Measurements from ENCODE around the gene EPHB4. TPM values are rescaled to one million over a fixed set of nuclear protein-coding genes. Genes with fewer than 3 reads are reported as not detected.

Gene EPHB4
- total and polyA plus RNA-seq, 2 experiments from 2014 or later: 23.3 to 164 TPM

DNA sequence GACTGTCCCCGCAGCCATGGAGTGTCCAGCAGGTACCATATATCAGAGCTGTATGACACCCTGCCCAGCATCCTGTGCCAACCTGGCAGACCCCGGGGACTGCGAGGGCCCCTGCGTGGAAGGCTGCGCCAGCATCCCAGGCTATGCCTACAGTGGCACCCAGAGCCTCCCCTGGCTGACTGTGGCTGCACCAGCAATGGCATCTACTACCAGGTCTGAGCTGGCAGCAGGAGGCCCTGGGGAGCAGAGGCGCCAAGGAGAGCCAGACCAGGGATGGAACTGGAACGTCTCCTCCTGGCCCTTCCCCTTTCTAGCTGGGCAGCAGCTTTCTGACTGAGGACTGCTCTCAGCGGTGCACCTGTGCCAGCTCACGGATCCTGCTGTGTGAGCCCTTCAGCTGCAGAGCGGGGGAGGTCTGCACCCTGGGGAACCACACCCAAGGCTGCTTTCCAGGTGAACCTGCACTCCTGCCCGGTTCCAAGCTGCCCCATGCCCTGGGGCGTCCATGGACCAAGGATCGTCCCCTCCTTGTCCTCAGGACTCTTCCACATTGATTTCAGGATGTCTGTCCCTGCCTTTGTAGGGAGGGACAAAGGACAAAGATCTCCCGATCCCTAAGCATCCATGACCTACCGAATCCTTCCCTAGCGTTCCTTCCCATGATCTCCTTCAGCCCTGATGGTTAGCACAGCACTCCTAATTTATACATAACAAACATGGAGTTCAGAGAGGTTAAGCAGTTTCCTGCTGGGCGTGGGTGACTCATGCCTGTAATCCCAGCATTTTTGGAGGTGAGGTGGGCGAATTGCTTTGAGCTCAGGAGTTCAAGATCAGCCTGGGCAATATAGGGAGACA is 33.3 kb downstream of the EPHB4 start:
- Histone ChIP-seq H3K36me3 (ENCODE audit: insufficient read depth) (no peaks in the 10 kb centered on the region), H4K20me1 (replicated peaks; ENCODE audit: insufficient read depth) (no peaks in the 10 kb centered on the region), H3K4me1 (ENCODE audit: insufficient read depth) (peaks cover 13% of the 10 kb centered on the region), H2AFZ (no peak overlapping the region), H3K4me3 (no peak overlapping the region), H3K9me2 (ENCODE audit: insufficient read depth) (no peaks in the 10 kb centered on the region), H3K27ac (ENCODE audit: low read depth) (no peak overlapping the region), H3F3A (replicated peaks; ENCODE audit: low read depth) (no peaks in the 10 kb centered on the region), H3K79me2 (replicated peaks; ENCODE audit: insufficient read depth) (no peaks in the 10 kb centered on the region), H3K27me3 (ENCODE audit: insufficient read depth) (no peaks in the 10 kb centered on the region), H3K4me2 (peak overlapping the region; percentile 27; the same call in 1 of the 2 replicates)
- peaks cover 10% of the 10 kb centered on the region for H3K4me1 Mint-ChIP-seq
- H3K36me3 Mint-ChIP-seq (ENCODE audit: low read depth): peaks cover 3% of the 10 kb centered on the region; the same call in 1 of the 3 replicates
- TF ChIP-seq, protein P1, sequence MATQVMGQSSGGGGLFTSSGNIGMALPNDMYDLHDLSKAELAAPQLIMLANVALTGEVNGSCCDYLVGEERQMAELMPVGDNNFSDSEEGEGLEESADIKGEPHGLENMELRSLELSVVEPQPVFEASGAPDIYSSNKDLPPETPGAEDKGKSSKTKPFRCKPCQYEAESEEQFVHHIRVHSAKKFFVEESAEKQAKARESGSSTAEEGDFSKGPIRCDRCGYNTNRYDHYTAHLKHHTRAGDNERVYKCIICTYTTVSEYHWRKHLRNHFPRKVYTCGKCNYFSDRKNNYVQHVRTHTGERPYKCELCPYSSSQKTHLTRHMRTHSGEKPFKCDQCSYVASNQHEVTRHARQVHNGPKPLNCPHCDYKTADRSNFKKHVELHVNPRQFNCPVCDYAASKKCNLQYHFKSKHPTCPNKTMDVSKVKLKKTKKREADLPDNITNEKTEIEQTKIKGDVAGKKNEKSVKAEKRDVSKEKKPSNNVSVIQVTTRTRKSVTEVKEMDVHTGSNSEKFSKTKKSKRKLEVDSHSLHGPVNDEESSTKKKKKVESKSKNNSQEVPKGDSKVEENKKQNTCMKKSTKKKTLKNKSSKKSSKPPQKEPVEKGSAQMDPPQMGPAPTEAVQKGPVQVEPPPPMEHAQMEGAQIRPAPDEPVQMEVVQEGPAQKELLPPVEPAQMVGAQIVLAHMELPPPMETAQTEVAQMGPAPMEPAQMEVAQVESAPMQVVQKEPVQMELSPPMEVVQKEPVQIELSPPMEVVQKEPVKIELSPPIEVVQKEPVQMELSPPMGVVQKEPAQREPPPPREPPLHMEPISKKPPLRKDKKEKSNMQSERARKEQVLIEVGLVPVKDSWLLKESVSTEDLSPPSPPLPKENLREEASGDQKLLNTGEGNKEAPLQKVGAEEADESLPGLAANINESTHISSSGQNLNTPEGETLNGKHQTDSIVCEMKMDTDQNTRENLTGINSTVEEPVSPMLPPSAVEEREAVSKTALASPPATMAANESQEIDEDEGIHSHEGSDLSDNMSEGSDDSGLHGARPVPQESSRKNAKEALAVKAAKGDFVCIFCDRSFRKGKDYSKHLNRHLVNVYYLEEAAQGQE (IDR thresholded peaks at IDR 0.05; ENCODE audit: unreplicated experiment): no peak
- TF ChIP-seq, protein P2, sequence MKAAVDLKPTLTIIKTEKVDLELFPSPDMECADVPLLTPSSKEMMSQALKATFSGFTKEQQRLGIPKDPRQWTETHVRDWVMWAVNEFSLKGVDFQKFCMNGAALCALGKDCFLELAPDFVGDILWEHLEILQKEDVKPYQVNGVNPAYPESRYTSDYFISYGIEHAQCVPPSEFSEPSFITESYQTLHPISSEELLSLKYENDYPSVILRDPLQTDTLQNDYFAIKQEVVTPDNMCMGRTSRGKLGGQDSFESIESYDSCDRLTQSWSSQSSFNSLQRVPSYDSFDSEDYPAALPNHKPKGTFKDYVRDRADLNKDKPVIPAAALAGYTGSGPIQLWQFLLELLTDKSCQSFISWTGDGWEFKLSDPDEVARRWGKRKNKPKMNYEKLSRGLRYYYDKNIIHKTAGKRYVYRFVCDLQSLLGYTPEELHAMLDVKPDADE (IDR thresholded peaks at IDR 0.05): no peak
- TF ChIP-seq, protein P3, sequence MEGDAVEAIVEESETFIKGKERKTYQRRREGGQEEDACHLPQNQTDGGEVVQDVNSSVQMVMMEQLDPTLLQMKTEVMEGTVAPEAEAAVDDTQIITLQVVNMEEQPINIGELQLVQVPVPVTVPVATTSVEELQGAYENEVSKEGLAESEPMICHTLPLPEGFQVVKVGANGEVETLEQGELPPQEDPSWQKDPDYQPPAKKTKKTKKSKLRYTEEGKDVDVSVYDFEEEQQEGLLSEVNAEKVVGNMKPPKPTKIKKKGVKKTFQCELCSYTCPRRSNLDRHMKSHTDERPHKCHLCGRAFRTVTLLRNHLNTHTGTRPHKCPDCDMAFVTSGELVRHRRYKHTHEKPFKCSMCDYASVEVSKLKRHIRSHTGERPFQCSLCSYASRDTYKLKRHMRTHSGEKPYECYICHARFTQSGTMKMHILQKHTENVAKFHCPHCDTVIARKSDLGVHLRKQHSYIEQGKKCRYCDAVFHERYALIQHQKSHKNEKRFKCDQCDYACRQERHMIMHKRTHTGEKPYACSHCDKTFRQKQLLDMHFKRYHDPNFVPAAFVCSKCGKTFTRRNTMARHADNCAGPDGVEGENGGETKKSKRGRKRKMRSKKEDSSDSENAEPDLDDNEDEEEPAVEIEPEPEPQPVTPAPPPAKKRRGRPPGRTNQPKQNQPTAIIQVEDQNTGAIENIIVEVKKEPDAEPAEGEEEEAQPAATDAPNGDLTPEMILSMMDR (conservative IDR thresholded peaks at IDR 0.05; ENCODE audit: low read depth in 2 of 2): no peak
- TF ChIP-seq EZH2phosphoT487 (IDR thresholded peaks at IDR 0.05; ENCODE audit: unreplicated experiment): no peak
- TF ChIP-seq ZNF331 (CRISPR knock-in tag; IDR thresholded peaks at IDR 0.05; ENCODE audit: low read depth): no peak
- TF ChIP-seq STAT1 (IDR thresholded peaks at IDR 0.05; ENCODE audit: unreplicated experiment): no peak
- no peak for TF ChIP-seq EZH2 (IDR thresholded peaks at IDR 0.05; ENCODE audit: low read depth, unreplicated experiment)
- H3K4me3 Mint-ChIP-seq: no peak overlapping the region; the same call in 2 of the 3 replicates
- peaks cover 16% of the 10 kb centered on the region for H3K27me3 Mint-ChIP-seq (ENCODE audit: insufficient read depth, low read depth, poor library complexity)
- no peaks in the 10 kb centered on the region for H3K9me3 Mint-ChIP-seq
- ATAC-seq (peak; percentile 13), DNase-seq (ENCODE audit: low spot score) (no peak)
- H3K27ac Mint-ChIP-seq: no peak overlapping the region

Measured in GM23338 (cell line).